GM12878 (cell line): Measurements from ENCODE around the gene TBC1D24. TPM values are rescaled to one million over a fixed set of nuclear protein-coding genes. Genes with fewer than 3 reads are reported as not detected.
A peak's percentile ranks its signal among the peaks of the same experiment; 100 is the strongest.

ENCODE experiments used
- ATAC-seq: fragments of 200-7000 bp; cut with Tn5 transposase; 3 replicates; pipeline ENCODE4 v1.9.1; 2020; ENCODE audit warnings: mild to moderate bottlenecking, moderate library complexity
- BruUV-seq: library from RNA; stranded (reverse); fragments of 400-500 nt; replicated peaks from 2 replicates; lab custom pipeline; 2021; lab: Mats Ljungman, UMichigan
- CTCF ChIA-PET: fragments of 300-600 bp; sonication (Branson Sonifier 250); formaldehyde crosslinking; extraction: SDS; loops from one replicate; lab custom pipeline; 2021; ENCODE audit warnings: inconsistent platforms; lab: Yijun Ruan, JAX
- POLR2A ChIA-PET: fragments of 350-600 bp; formaldehyde crosslinking; extraction: SDS; loops from one replicate; lab custom pipeline; 2021; ENCODE audit warnings: inconsistent platforms; lab: Charles Lee
- RAD21 ChIA-PET: fragments of 300-600 bp; sonication (Branson Sonifier 250); formaldehyde crosslinking; loops from one replicate; lab custom pipeline; 2023; ENCODE audit warnings: antibody characterized with exemption; ENCODE audit not compliant: unreplicated experiment; lab: Charles Lee
- SMC1A ChIA-PET: fragments of 300-600 bp; sonication (Branson Sonifier 250); formaldehyde crosslinking; loops from one replicate; lab custom pipeline; 2023; ENCODE audit not compliant: unreplicated experiment, uncharacterized antibody; lab: Charles Lee
- DNase-seq: peaks from one replicate; pipeline ENCODE4 v3.0.0-alpha.2; 2011; ENCODE audit warnings: low read depth, low spot score
- FAIRE-seq: peaks from 3 replicates; lab custom pipeline; 2011; peaks lifted over from hg19 to GRCh38; lab: Jason Lieb, UNC
- H2AFZ ChIP-seq: 2 replicates; pipeline ENCODE4 v1.6.0; 2011; ENCODE audit warnings: low read depth, low read length, control low read depth; ENCODE audit not compliant: control insufficient read depth
- H3K27ac ChIP-seq: 2 replicates; pipeline ENCODE4 v1.5.1; 2011; ENCODE audit warnings: control low read depth; ENCODE audit not compliant: control insufficient read depth, insufficient read depth
- H3K27me3 ChIP-seq, 2 experiments: replicated peaks in 1 of 2; 2 replicates each; pipeline versions ENCODE4 v1.6.0 to v1.6.1; 2011; ENCODE audit warnings: low read length in 1 of 2; ENCODE audit not compliant: control insufficient read depth in 2 of 2, insufficient read depth in 2 of 2
- H3K36me3 ChIP-seq, 2 experiments: 2 replicates each; pipeline ENCODE4 v1.5.1; 2011; ENCODE audit warnings: low read length in 1 of 2; ENCODE audit not compliant: control insufficient read depth in 2 of 2, insufficient read depth in 2 of 2
- H3K4me1 ChIP-seq: 2 replicates; pipeline ENCODE4 v1.6.1; 2011; ENCODE audit warnings: mild to moderate bottlenecking, low read length, moderate library complexity, mixed read lengths; ENCODE audit not compliant: control insufficient read depth, insufficient read depth
- H3K4me2 ChIP-seq: 2 replicates; pipeline ENCODE4 v1.6.0; 2011; ENCODE audit warnings: control low read depth; ENCODE audit not compliant: control insufficient read depth, insufficient read depth
- H3K4me3 ChIP-seq: fragments of 200-600 bp; sonication (generic); 2 replicates; pipeline ENCODE4 v1.5.1; 2016
- H3K79me2 ChIP-seq: 2 replicates; pipeline ENCODE4 v1.6.0; 2011; ENCODE audit warnings: low read length; ENCODE audit not compliant: control insufficient read depth, insufficient read depth
- H3K9ac ChIP-seq: 2 replicates; pipeline ENCODE4 v1.8.0; 2011; ENCODE audit warnings: low read length, control low read depth, mixed read lengths; ENCODE audit not compliant: control insufficient read depth, insufficient read depth
- H3K9me3 ChIP-seq: replicated peaks from 3 replicates; pipeline ENCODE4 v1.5.1; 2011; ENCODE audit warnings: mild to moderate bottlenecking, low read length; ENCODE audit not compliant: control insufficient read depth, insufficient read depth
- H4K20me1 ChIP-seq: 2 replicates; pipeline ENCODE4 v1.6.0; 2011; ENCODE audit not compliant: control insufficient read depth, insufficient read depth
- CREB1 ChIP-seq: IDR thresholded peaks from 2 replicates; pipeline ENCODE4 v1.6.1; 2012; ENCODE audit warnings: low read depth, mild to moderate bottlenecking, inconsistent platforms
- CTCF ChIP-seq, 3 experiments: IDR thresholded peaks in 2 of 3; conservative IDR thresholded peaks in 1 of 3; 2 replicates each; pipeline ENCODE4 v1.5.1; 2011; ENCODE audit warnings: low read depth in 3 of 3, low read length in 3 of 3, mild to moderate bottlenecking in 3 of 3, control low read depth in 2 of 3, moderate library complexity in 2 of 3, inconsistent platforms in 1 of 3, mixed read lengths in 1 of 3; ENCODE audit not compliant: control insufficient read depth in 2 of 3, insufficient read depth in 1 of 3; ENCODE audit errors: extremely low read depth in 1 of 3
- GABPA ChIP-seq: IDR thresholded peaks from 2 replicates; pipeline ENCODE4 v1.6.1; 2014; ENCODE audit warnings: antibody characterized with exemption, low read depth, mild to moderate bottlenecking, inconsistent platforms
- HDGF ChIP-seq: fragments of 450-650 bp; IDR thresholded peaks from 2 replicates; pipeline ENCODE4 v1.6.1; 2016; ENCODE audit warnings: antibody characterized with exemption
- JUND ChIP-seq: IDR thresholded peaks from 2 replicates; pipeline ENCODE4 v1.6.1; 2012; ENCODE audit warnings: low read depth, mild to moderate bottlenecking, low read length, improper control_type of control experiment, moderate library complexity
- POLR2AphosphoS5 ChIP-seq: IDR thresholded peaks from 2 replicates; pipeline ENCODE4 v1.6.1; 2011; ENCODE audit warnings: mild to moderate bottlenecking, low read length, inconsistent platforms
- RUNX3 ChIP-seq: IDR thresholded peaks from 2 replicates; pipeline ENCODE4 v1.6.1; 2012; ENCODE audit warnings: low read length, inconsistent platforms
- SRF ChIP-seq, 2 experiments: IDR thresholded peaks; 2 replicates each; pipeline ENCODE4 v1.6.1; 2011; ENCODE audit warnings: low read depth in 2 of 2, low read length in 2 of 2, mild to moderate bottlenecking in 1 of 2, moderate library complexity in 1 of 2
- TAF1 ChIP-seq: IDR thresholded peaks from 2 replicates; pipeline ENCODE4 v1.6.1; 2011; ENCODE audit warnings: mild to moderate bottlenecking, low read depth, low read length, borderline replicate concordance
- ZBTB33 ChIP-seq: fragments of 450-650 bp; IDR thresholded peaks from 2 replicates; pipeline ENCODE4 v1.6.1; 2017; ENCODE audit warnings: mild to moderate bottlenecking
- ZNF384 ChIP-seq: IDR thresholded peaks from 2 replicates; pipeline ENCODE4 v1.6.1; 2012; ENCODE audit warnings: low read depth, mild to moderate bottlenecking, low read length, improper control_type of control experiment, borderline replicate concordance
- ZNF687 ChIP-seq: fragments of 450-650 bp; IDR thresholded peaks from 2 replicates; pipeline ENCODE4 v1.6.1; 2017; ENCODE audit warnings: mild to moderate bottlenecking, moderate library complexity
- WGBS: methylation state at CpG from one replicate; pipeline ENCODE4 v1.1.6; 2016; ENCODE audit warnings: low lambda C conversion rate; ENCODE audit not compliant: insufficient replicate concordance, insufficient coverage; ENCODE audit errors: missing lambda C conversion rate; 5-methylcytosine and 5-hydroxymethylcytosine counted together
- in situ Hi-C: fragments of 300-500 bp; cut with MboI; formaldehyde crosslinking; loops from 9 replicates; pipeline ENCODE4 v1.14.3; 2018; ENCODE audit warnings: mixed read lengths
- intact Hi-C: fragments of 100-400 bp; cut with micrococcal nuclease; formaldehyde crosslinking; loops from one replicate; pipeline ENCODE4 v1.14.2; 2022; ENCODE audit not compliant: unreplicated experiment
- polyA plus RNA-seq, 11 experiments: library from polyadenylated mRNA; depleted of rRNA in 4 of 11; unstranded in 6 of 11; stranded (reverse) in 5 of 11; fragments of >200 nt; fragmentation: Nextera tagmentation in 4 of 11; fragmentation: Illumina TruSeq in 1 of 11; extraction: Ambion mirVana in 4 of 11; extraction: Trizol in 1 of 11; gene quantifications; 1 replicate in 1 of 11; 2 replicates in 10 of 11; pipeline versions ENCODE4 v1.2.1 to v1.2.3, GENCODE V29; 2011 to 2016; ENCODE audit warnings: inconsistent platforms in 2 of 11, missing spikeins in 2 of 11, low read depth in 1 of 11
- total RNA-seq, 4 experiments: library from RNA; depleted of rRNA in 3 of 4; stranded (reverse); fragments of >200 nt in 3 of 4; fragmentation: Illumina TruSeq in 1 of 4; extraction: Trizol in 1 of 4; gene quantifications; 2 replicates each; pipeline versions ENCODE4 v1.2.1 to v1.2.3, GENCODE V29; 2013 to 2021

The TBC1D24 gene
- total and polyA plus RNA-seq, 10 of the 15 experiments (the other 5 are each of a cell fraction or from before 2014, with no cell fraction given), result 1.1 to 9.6 (median 4.5) TPM

GRCh38 chr16:2499890-2500429, 25.0 kb downstream of the TBC1D24 start (continued):
- no peak for TF ChIP-seq JUND
- no peak for TF ChIP-seq HDGF
- TF ChIP-seq SRF (IDR thresholded peaks at IDR 0.05; ENCODE audit: low read depth in 2 of 2, low read length in 2 of 2), result no peak
- no peak for TF ChIP-seq RUNX3
- no peak for TF ChIP-seq GABPA
- TF ChIP-seq CREB1, result no peak
- no peak for TF ChIP-seq ZNF384
- TF ChIP-seq TAF1, result no peak
- TF ChIP-seq POLR2AphosphoS5, result no peak

- FAIRE-seq (no peak), ATAC-seq (peak; percentile 17; the same call in 2 of the 3 replicates), DNase-seq (no peak)
- H4K20me1 ChIP-seq, result no peaks in the 10 kb centered on the region
- no peak overlapping the region for H3K27ac ChIP-seq
- RAD21 ChIA-PET, result interaction anchor here (1.1 to 2.0 kb wide), 6 partner anchors 9 to 306 kb away, joined by 3 to 16 read pairs (median 8); partner anchors contain the start of gene CCNF
- TF ChIP-seq ZBTB33, result peak; percentile 52; the same call in 1 of the 2 replicates
- no peak for TF ChIP-seq ZNF687
- TF ChIP-seq CTCF (IDR thresholded peaks at IDR 0.05 in 2 of 3, conservative IDR thresholded peaks at IDR 0.05 in 1 of 3; ENCODE audit: control insufficient read depth in 2 of 3, extremely low read depth in 1 of 3, insufficient read depth in 1 of 3, low read depth in 3 of 3, low read length in 3 of 3), result 0 out of 6 replicates have a peak, but pooled peaks of 1 of the 3 experiments have one; percentile 3
- in situ Hi-C loops (no loop called here), intact Hi-C loops (loop anchor here (2.0 to 10.0 kb wide), 4 partner anchors 68 to 306 kb away; partner anchors contain the start of genes ABCA3 and RNPS1)
- no peak overlapping the region for H3K4me2 ChIP-seq
- peaks cover 0 to 11% of the 10 kb centered on the region in 2 experiments; a peak in 2 of 4 replicates for H3K36me3 ChIP-seq
- no peak overlapping the region for H3K9ac ChIP-seq
- no peak overlapping the region for H2AFZ ChIP-seq
- H3K9me3 ChIP-seq, result no peaks in the 10 kb centered on the region
- 88% methylated on average over 20 of the region's 20 CpGs for WGBS
- CTCF ChIA-PET, result interaction anchor here (0.6 to 2.8 kb wide), 17 partner anchors 11 to 360 kb away, joined by 3 to 36 read pairs (median 5); partner anchors contain the start of genes ABCA3, CCNF, PDPK1 and TEDC2
- H3K4me3 ChIP-seq, result no peak overlapping the region
- POLR2A ChIA-PET, result interaction anchor here (1.5 kb wide), 1 partner anchor 32 kb away, joined by 7 read pairs; no protein-coding TSS in a partner anchor
- BruUV-seq, result no TSS peak
- no peaks in the 10 kb centered on the region for H3K27me3 ChIP-seq
- H3K79me2 ChIP-seq, result no peaks in the 10 kb centered on the region
- SMC1A ChIA-PET, result interaction anchor here (1.5 to 2.5 kb wide), 2 partner anchors 14 to 70 kb away, joined by 3 to 17 read pairs; partner anchors contain the start of gene CCNF
- no peaks in the 10 kb centered on the region for H3K4me1 ChIP-seq
Observed at GRCh38 chr16:2500430-2500917, 25.5 kb downstream of the TBC1D24 start.
